Astrocyte (in vitro differentiated cells and primary cell): ENCODE data around the gene PPP2R2C. TPM values are rescaled to one million over a fixed set of nuclear protein-coding genes. Genes with fewer than 3 reads are reported as not detected.

ENCODE experiments used
- DNase-seq: peaks from one replicate; pipeline ENCODE4 v3.0.0-alpha.2; 2010; ENCODE audit warnings: low read depth
- FAIRE-seq: peaks from 2 replicates; lab custom pipeline; 2011; peaks lifted over from hg19 to GRCh38; lab: Jason Lieb, UNC
- H2AFZ ChIP-seq: 2 replicates; pipeline ENCODE4 v1.6.0; 2012; ENCODE audit warnings: low read depth, low read length, inconsistent platforms
- H3K27ac ChIP-seq: 2 replicates; pipeline ENCODE4 v1.5.1; 2011; ENCODE audit warnings: low read depth, low read length, inconsistent platforms
- H3K27me3 ChIP-seq: 2 replicates; pipeline ENCODE4 v1.6.0; 2011; ENCODE audit warnings: low read length, inconsistent platforms; ENCODE audit not compliant: insufficient read depth
- H3K36me3 ChIP-seq: 2 replicates; pipeline ENCODE4 v1.5.1; 2011; ENCODE audit warnings: low read length, inconsistent platforms; ENCODE audit not compliant: insufficient read depth
- H3K4me1 ChIP-seq: 2 replicates; pipeline ENCODE4 v1.5.1; 2011; ENCODE audit warnings: low read length, inconsistent platforms; ENCODE audit not compliant: insufficient read depth
- H3K4me2 ChIP-seq: 2 replicates; pipeline ENCODE4 v1.6.0; 2012; ENCODE audit warnings: low read length, inconsistent platforms
- H3K4me3 ChIP-seq: 2 replicates; pipeline ENCODE4 v1.5.1; 2011; ENCODE audit warnings: low read depth, mild to moderate bottlenecking, low read length, inconsistent platforms; ENCODE audit not compliant: insufficient read depth
- H3K79me2 ChIP-seq: 2 replicates; pipeline ENCODE4 v1.6.0; 2012; ENCODE audit warnings: mild to moderate bottlenecking, low read length, inconsistent platforms; ENCODE audit not compliant: insufficient read depth
- H3K9ac ChIP-seq: 2 replicates; pipeline ENCODE4 v1.6.0; 2012; ENCODE audit warnings: mild to moderate bottlenecking, low read length, inconsistent platforms
- H3K9me3 ChIP-seq: 2 replicates; pipeline ENCODE4 v1.5.1; 2012; ENCODE audit warnings: low read depth, mild to moderate bottlenecking, low read length, inconsistent platforms; ENCODE audit not compliant: insufficient read depth
- H4K20me1 ChIP-seq: 2 replicates; pipeline ENCODE4 v1.6.0; 2012; ENCODE audit warnings: low read length, inconsistent platforms; ENCODE audit not compliant: insufficient read depth
- H3K27ac Mint-ChIP-seq: one replicate; pipeline ENCODE4 v1.8.0; 2021; ENCODE audit warnings: mild to moderate bottlenecking, mixed read lengths; ENCODE audit not compliant: unreplicated experiment
- H3K27me3 Mint-ChIP-seq: one replicate; pipeline ENCODE4 v1.8.0; 2021; ENCODE audit warnings: low read depth, mixed read lengths; ENCODE audit not compliant: unreplicated experiment
- H3K36me3 Mint-ChIP-seq: one replicate; pipeline ENCODE4 v1.8.0; 2021; ENCODE audit warnings: low read depth, mixed read lengths; ENCODE audit not compliant: unreplicated experiment
- H3K4me1 Mint-ChIP-seq: one replicate; pipeline ENCODE4 v1.8.0; 2021; ENCODE audit warnings: low read depth, mixed read lengths; ENCODE audit not compliant: unreplicated experiment
- H3K4me3 Mint-ChIP-seq: one replicate; pipeline ENCODE4 v1.8.0; 2021; ENCODE audit warnings: mild to moderate bottlenecking, moderate library complexity, mixed read lengths; ENCODE audit not compliant: unreplicated experiment
- H3K9me3 Mint-ChIP-seq: one replicate; pipeline ENCODE4 v1.8.0; 2021; ENCODE audit warnings: mild to moderate bottlenecking, mixed read lengths; ENCODE audit not compliant: unreplicated experiment
- CTCF ChIP-seq: IDR thresholded peaks from 2 replicates; pipeline ENCODE4 v1.5.1; 2011; ENCODE audit warnings: low read depth, mild to moderate bottlenecking, inconsistent platforms, low read length, moderate library complexity; ENCODE audit not compliant: insufficient read depth
- EZH2 ChIP-seq: IDR thresholded peaks from 2 replicates; pipeline ENCODE4 v1.6.1; 2012; ENCODE audit warnings: mild to moderate bottlenecking, low read length, inconsistent platforms; ENCODE audit not compliant: insufficient read depth
- total RNA-seq: library from RNA; stranded (reverse); gene quantifications from 2 replicates; pipeline ENCODE4 v1.2.1, GENCODE V29; 2021

PPP2R2C gene
- total RNA-seq, 1 donor from 2014 or later: 1.1 TPM

- TF ChIP-seq CTCF (no peak), EZH2 (no peak)
- H2AFZ ChIP-seq: no peak overlapping the region
- no peaks in the 10 kb centered on the region for H3K79me2 ChIP-seq
- H3K27me3 Mint-ChIP-seq: peaks cover 49% of the 10 kb centered on the region
- FAIRE-seq: no peak
- DNase-seq: no peak
- no peak overlapping the region for H3K27ac ChIP-seq
- no peaks in the 10 kb centered on the region for H3K36me3 Mint-ChIP-seq
- no peaks in the 10 kb centered on the region for H3K4me1 Mint-ChIP-seq
- no peaks in the 10 kb centered on the region for H3K27me3 ChIP-seq
- no peaks in the 10 kb centered on the region for H4K20me1 ChIP-seq
- H3K4me2 ChIP-seq: no peak overlapping the region
- H3K4me3 ChIP-seq: no peak overlapping the region
- no peak overlapping the region for H3K4me3 Mint-ChIP-seq
- H3K9me3 Mint-ChIP-seq: peaks cover 2% of the 10 kb centered on the region
- H3K27ac Mint-ChIP-seq: no peak overlapping the region
- no peaks in the 10 kb centered on the region for H3K4me1 ChIP-seq
- no peaks in the 10 kb centered on the region for H3K36me3 ChIP-seq
- no peaks in the 10 kb centered on the region for H3K9me3 ChIP-seq
- H3K9ac ChIP-seq: no peak overlapping the region
Observed at GRCh38 chr4:6425336-6425735, 47.1 kb downstream of the PPP2R2C start.

- Histone ChIP-seq H3K9ac (no peak overlapping the region), H2AFZ (no peak overlapping the region), H3K4me2 (no peak overlapping the region), H3K4me3 (no peak overlapping the region), H3K36me3 (no peaks in the 10 kb centered on the region), H3K79me2 (no peaks in the 10 kb centered on the region), H3K27ac (no peak overlapping the region), H3K9me3 (no peaks in the 10 kb centered on the region), H3K27me3 (no peaks in the 10 kb centered on the region), H3K4me1 (no peaks in the 10 kb centered on the region), H4K20me1 (no peaks in the 10 kb centered on the region)
- TF ChIP-seq CTCF (no peak), EZH2 (no peak)
- peaks cover 51% of the 10 kb centered on the region for H3K27me3 Mint-ChIP-seq
- H3K27ac Mint-ChIP-seq: no peak overlapping the region
- no peaks in the 10 kb centered on the region for H3K36me3 Mint-ChIP-seq
- no peak for FAIRE-seq
- H3K9me3 Mint-ChIP-seq: no peaks in the 10 kb centered on the region
- DNase-seq: no peak
- no peaks in the 10 kb centered on the region for H3K4me1 Mint-ChIP-seq
- no peak overlapping the region for H3K4me3 Mint-ChIP-seq
Observed at GRCh38 chr4:6424425-6424824, 48.0 kb downstream of the PPP2R2C start.

GRCh38 chr4:6423575-6423974 is 48.8 kb downstream of the PPP2R2C start:
- no peak for FAIRE-seq
- Histone ChIP-seq H3K27me3 (no peaks in the 10 kb centered on the region), H3K4me2 (no peak overlapping the region), H3K9ac (no peak overlapping the region), H4K20me1 (no peaks in the 10 kb centered on the region), H3K79me2 (no peaks in the 10 kb centered on the region), H3K36me3 (no peaks in the 10 kb centered on the region), H3K4me3 (no peak overlapping the region), H3K27ac (no peak overlapping the region), H3K9me3 (no peaks in the 10 kb centered on the region), H2AFZ (no peak overlapping the region), H3K4me1 (no peaks in the 10 kb centered on the region)
- Mint-ChIP-seq H3K27me3 (peaks cover 48% of the 10 kb centered on the region), H3K4me3 (no peak overlapping the region), H3K4me1 (no peaks in the 10 kb centered on the region), H3K36me3 (no peaks in the 10 kb centered on the region), H3K9me3 (no peaks in the 10 kb centered on the region), H3K27ac (no peak overlapping the region)
- no peak for DNase-seq
- no peak for TF ChIP-seq EZH2
- TF ChIP-seq CTCF: no peak
